OCI-LY3 (cell line): ENCODE data around the gene LTA4H.

Source experiments
- EZH2phosphoT487 ChIP-seq: fragments of 200-600 bp; shearing (Covaris generic); IDR thresholded peaks from 2 replicates; pipeline ENCODE4 v1.6.1; 2018; ENCODE audit warnings: antibody characterized with exemption, mixed run types, low read depth
- TF ChIP-seq, protein P1 (sequence below): fragments of 200-600, 300-600 bp; sonication (generic); IDR thresholded peaks from 2 replicates; pipeline ENCODE4 v1.5.1; 2014; ENCODE audit warnings: antibody characterized with exemption, low read length, low read depth

DNA sequence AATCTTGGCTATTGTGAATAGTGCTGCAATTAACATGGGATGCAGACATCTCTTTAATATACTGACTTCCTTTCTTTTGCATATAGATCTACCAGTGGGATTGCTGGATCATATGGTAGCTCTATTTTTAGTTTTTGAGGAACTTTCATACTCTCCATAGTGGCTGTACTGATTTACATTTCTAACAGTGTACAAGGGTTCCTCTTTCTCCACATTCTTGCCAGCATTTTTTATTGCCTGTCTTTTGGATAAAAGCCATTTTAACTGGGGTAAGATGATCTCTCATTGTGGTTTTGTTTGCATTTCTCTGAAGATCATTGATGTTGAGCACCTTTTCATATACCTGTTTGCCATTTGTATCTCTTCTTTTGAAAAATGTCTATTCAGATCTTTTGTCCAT, 83.9 kb downstream of the LTA4H start:
- TF ChIP-seq, protein P1, sequence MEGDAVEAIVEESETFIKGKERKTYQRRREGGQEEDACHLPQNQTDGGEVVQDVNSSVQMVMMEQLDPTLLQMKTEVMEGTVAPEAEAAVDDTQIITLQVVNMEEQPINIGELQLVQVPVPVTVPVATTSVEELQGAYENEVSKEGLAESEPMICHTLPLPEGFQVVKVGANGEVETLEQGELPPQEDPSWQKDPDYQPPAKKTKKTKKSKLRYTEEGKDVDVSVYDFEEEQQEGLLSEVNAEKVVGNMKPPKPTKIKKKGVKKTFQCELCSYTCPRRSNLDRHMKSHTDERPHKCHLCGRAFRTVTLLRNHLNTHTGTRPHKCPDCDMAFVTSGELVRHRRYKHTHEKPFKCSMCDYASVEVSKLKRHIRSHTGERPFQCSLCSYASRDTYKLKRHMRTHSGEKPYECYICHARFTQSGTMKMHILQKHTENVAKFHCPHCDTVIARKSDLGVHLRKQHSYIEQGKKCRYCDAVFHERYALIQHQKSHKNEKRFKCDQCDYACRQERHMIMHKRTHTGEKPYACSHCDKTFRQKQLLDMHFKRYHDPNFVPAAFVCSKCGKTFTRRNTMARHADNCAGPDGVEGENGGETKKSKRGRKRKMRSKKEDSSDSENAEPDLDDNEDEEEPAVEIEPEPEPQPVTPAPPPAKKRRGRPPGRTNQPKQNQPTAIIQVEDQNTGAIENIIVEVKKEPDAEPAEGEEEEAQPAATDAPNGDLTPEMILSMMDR = no peak
- TF ChIP-seq EZH2phosphoT487 = no peak
